ENCODE measurements around the gene TTC39C. TPM values are rescaled to one million over a fixed set of nuclear protein-coding genes. Genes with fewer than 3 reads are reported as not detected.

Gene TTC39C
- total and polyA plus RNA-seq, 7 donors = 2.3 to 36.9 (median 27.0) TPM

DNA sequence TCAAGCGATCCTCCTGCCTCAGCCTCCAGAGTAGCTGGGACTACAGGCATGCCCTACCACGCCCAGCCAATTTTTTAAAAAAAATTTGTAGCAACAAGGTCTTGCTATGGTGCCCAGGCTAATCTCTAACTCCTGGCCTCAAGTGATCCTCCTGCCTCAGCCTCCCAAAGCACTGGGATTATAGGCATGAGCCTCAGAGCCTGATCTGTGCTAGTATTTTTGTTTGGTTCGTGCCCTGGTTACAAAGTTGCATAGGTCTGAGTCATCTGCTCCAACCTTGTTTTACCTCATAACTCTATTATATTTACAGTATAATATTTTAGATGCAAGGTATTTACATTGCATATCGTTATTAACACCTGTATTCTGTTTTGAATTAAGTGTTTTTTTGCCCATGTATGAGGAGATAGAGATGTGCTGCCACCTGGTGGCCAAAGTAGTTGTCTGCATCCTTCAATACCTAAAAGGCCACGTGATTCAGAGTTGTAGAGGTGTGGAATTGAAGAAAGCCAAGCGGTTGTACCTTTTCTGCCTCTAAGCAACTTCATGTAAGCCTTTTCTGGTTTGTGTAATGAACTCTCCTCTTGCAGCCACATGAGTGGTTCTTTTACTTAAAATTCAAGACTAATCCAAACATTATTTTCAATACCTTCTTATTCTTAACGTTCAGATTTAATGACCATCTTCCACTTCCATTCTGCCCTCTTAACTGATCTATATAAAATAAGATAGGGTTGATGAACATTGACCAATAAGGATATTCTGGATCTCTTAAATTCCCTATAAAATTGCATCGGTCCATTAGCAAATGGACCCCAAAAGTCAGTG is 104.4 kb downstream of the TTC39C start:
- Histone ChIP-seq H3K9me3 (no peaks in the 10 kb centered on the region), H3K27me3 (no peaks in the 10 kb centered on the region), H3K27ac (no peak overlapping the region), H3K4me1 (no peaks in the 10 kb centered on the region), H3K4me3 (no peak overlapping the region), H3K36me3 (peaks cover 0 to 7% (median 0%) of the 10 kb centered on the region in 4 donors)
- WGBS, 2 donors = 50 to 57% methylated on average over 8 of the region's 8 CpGs
- peak; percentile 75 for DNase-seq
- intact Hi-C loops (cut with DNase I) = loop anchor here (1.0 kb wide), 1 partner anchor 497 kb away; no protein-coding TSS in a partner anchor
- TF ChIP-seq POLR2A (IDR thresholded peaks at IDR 0.05) = no peak
- no peak for TF ChIP-seq POLR2AphosphoS5 (IDR thresholded peaks at IDR 0.05)
- TF ChIP-seq, protein P1, sequence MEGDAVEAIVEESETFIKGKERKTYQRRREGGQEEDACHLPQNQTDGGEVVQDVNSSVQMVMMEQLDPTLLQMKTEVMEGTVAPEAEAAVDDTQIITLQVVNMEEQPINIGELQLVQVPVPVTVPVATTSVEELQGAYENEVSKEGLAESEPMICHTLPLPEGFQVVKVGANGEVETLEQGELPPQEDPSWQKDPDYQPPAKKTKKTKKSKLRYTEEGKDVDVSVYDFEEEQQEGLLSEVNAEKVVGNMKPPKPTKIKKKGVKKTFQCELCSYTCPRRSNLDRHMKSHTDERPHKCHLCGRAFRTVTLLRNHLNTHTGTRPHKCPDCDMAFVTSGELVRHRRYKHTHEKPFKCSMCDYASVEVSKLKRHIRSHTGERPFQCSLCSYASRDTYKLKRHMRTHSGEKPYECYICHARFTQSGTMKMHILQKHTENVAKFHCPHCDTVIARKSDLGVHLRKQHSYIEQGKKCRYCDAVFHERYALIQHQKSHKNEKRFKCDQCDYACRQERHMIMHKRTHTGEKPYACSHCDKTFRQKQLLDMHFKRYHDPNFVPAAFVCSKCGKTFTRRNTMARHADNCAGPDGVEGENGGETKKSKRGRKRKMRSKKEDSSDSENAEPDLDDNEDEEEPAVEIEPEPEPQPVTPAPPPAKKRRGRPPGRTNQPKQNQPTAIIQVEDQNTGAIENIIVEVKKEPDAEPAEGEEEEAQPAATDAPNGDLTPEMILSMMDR (IDR thresholded peaks at IDR 0.05) = peak; percentile 49 to 87 (median 81)

DNA sequence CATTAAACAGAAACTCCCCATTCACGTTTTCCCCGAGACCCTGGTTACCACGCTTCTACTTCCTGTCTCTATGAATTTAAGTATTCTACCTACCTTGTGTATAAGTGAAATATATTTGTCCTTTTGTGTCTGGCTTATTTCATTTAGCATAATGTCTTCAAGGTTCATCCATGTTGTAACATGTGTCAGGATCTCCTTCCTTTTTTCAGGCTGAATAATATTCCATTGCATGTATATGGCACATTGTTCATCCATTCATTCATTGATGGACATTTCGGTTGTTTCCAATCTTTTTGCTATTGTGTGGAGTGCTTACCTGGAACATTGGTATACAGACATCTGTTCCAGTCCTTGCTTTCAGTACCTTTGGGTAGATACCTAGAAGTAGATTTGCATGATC is 106.1 kb downstream of the TTC39C start:
- Histone ChIP-seq H3K27ac (no peak overlapping the region), H3K4me3 (no peak overlapping the region), H3K9me3 (no peaks in the 10 kb centered on the region), H3K36me3 (peaks cover 0 to 18% (median 0%) of the 10 kb centered on the region in 4 donors), H3K27me3 (no peaks in the 10 kb centered on the region), H3K4me1 (no peaks in the 10 kb centered on the region)
- 95 to 97% methylated on average over 4 of the region's 4 CpGs for WGBS, 2 donors
- TF ChIP-seq POLR2AphosphoS5 (IDR thresholded peaks at IDR 0.05) (no peak), EP300 (IDR thresholded peaks at IDR 0.05) (no peak)
- TF ChIP-seq, protein P1 (IDR thresholded peaks at IDR 0.05) = no peak
- intact Hi-C loops (cut with DNase I) = no loop called here
- DNase-seq = no peak

DNA sequence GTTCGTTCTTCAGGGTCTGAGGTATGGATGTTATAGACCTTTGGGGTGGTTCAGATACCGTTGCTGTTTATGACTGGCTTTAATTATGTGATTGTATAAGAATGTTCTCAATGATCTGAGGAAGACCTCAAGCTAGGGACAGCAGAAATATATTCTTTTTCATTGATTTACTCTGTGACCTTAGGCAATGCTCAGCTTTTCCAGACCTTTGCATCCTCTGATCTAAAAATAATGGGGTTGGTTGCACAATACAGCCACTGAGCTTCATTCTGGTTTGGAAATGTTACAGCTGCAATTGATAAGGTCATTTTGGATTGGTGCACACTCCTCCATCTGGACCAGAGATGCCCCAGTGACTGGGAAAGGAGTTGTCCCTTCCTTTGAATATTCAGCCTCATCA is 107.1 kb downstream of the TTC39C start:
- Histone ChIP-seq H3K27ac (no peak overlapping the region), H3K36me3 (peaks cover 0 to 19% (median 0%) of the 10 kb centered on the region in 4 donors)
- intact Hi-C loops (cut with DNase I) = no loop called here

DNA sequence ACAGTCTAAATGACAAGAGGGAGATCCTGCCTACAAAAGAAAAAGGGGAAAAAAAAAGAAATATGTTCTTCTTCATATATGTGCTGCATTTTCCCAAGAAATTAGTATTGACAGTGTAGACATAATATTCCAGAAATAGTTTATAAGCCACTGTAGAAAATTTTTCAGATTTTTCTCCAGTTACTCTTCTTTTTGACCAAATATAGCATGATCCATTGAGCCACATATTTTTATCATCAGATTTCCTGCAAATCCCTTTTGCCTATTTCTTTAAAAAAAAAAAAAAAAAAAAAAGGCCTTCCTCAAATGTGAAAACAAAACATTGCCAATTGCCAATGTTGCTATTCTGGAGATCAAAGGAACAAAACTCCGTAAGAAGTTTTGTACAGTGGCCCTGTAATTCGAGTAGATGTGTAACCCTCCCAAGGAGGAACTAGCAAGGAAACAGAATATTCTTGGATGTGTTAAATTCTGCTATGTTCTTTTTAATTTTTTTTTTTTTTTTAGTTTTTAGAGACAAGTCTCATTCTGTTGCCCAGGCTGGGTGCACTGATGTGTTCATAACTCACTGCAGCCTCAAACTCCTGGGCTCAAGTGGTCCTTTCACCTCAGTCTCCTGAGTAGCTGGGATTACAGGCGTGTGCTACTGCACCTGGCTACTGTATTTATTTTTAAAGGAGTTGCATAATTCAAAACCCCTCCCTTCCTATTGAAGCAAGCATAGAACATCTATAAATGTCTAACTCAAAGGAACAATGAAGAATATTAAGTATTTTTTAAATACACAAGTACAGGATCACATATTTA is 111.8 kb downstream of the TTC39C start:
- WGBS, 2 donors = 23 to 68% methylated on average over 3 of the region's 3 CpGs
- no peak for TF ChIP-seq POLR2A (IDR thresholded peaks at IDR 0.05)
- TF ChIP-seq POLR2AphosphoS5 (IDR thresholded peaks at IDR 0.05) = no peak
- TF ChIP-seq EP300 (IDR thresholded peaks at IDR 0.05) = no peak
- TF ChIP-seq, protein P1 (IDR thresholded peaks at IDR 0.05) = no peak
- no peak for DNase-seq
- no peak overlapping the region for H3K27ac ChIP-seq
- H3K27me3 ChIP-seq = no peaks in the 10 kb centered on the region
- peaks cover 0 to 38% (median 0%) of the 10 kb centered on the region in 4 donors for H3K36me3 ChIP-seq
- intact Hi-C loops (cut with DNase I) = no loop called here
- no peak overlapping the region for H3K4me3 ChIP-seq
- no peaks in the 10 kb centered on the region for H3K4me1 ChIP-seq
- no peaks in the 10 kb centered on the region for H3K9me3 ChIP-seq

More for the DNA sequence above, 107.1 kb downstream of the TTC39C start:
- no peak for TF ChIP-seq POLR2AphosphoS5 (IDR thresholded peaks at IDR 0.05)
- TF ChIP-seq, protein P1 (IDR thresholded peaks at IDR 0.05) = no peak
- TF ChIP-seq EP300 (IDR thresholded peaks at IDR 0.05) = no peak
- TF ChIP-seq POLR2A (IDR thresholded peaks at IDR 0.05) = no peak
- no peak overlapping the region for H3K4me3 ChIP-seq
- no peaks in the 10 kb centered on the region for H3K27me3 ChIP-seq
- H3K4me1 ChIP-seq = no peaks in the 10 kb centered on the region
- H3K9me3 ChIP-seq = no peaks in the 10 kb centered on the region
- no peak for DNase-seq
- WGBS, 2 donors = 74 to 94% methylated on average over 2 of the region's 2 CpGs
